GM23248 (cell line): Measurements from ENCODE around the gene ELMO3.

ENCODE experiments used
- EZH2 ChIP-seq: fragments of 200-600 bp; sonication (generic); IDR thresholded peaks from 2 replicates; pipeline ENCODE4 v1.6.1; 2018; ENCODE audit warnings: antibody characterized with exemption, mild to moderate bottlenecking; ENCODE audit not compliant: insufficient read depth, poor library complexity, severe bottlenecking
- EZH2phosphoT487 ChIP-seq: fragments of 200-600 bp; sonication (generic); IDR thresholded peaks from 2 replicates; pipeline ENCODE4 v1.6.1; 2018; ENCODE audit warnings: antibody characterized with exemption, moderate library complexity, mild to moderate bottlenecking, low read depth; ENCODE audit not compliant: insufficient read depth

GRCh38 chr16:67181346-67181745 is 17.6 kb upstream of the ELMO3 start:
- TF ChIP-seq EZH2 (no peak), EZH2phosphoT487 (no peak)
